ENCODE results near the gene TSPAN18.

- TF ChIP-seq CTCF (IDR thresholded peaks at IDR 0.05; ENCODE audit: insufficient read depth, low read depth, low read length) (no peak), EZH2 (IDR thresholded peaks at IDR 0.05; ENCODE audit: insufficient read depth, low read length) (no peak)
These were observed 41.9 kb upstream of the TSPAN18 start for GRCh38 chr11:44684859-44685281.
